Uterus (tissue), 4 donors: ENCODE data around the gene ADA. TPM values are rescaled to one million over a fixed set of nuclear protein-coding genes. Genes with fewer than 3 reads are reported as not detected.

Source experiments
- DNase-seq, 2 donors: peaks; one replicate each; pipeline ENCODE4 v3.0.0-alpha.2; 2019 to 2020
- H3K27ac ChIP-seq, 2 donors: fragments of 200-600 bp; sonication (generic); 1 replicate in 1 of 2; 2 replicates in 1 of 2; pipeline ENCODE4 v1.5.1; 2016 to 2018
- H3K27me3 ChIP-seq, 2 donors: fragments of 200-600 bp; sonication (generic); one replicate each; pipeline ENCODE4 v1.5.1; 2018 to 2019; ENCODE audit warnings: control low read depth in 1 of 2
- H3K36me3 ChIP-seq, 2 donors: fragments of 200-600 bp; sonication (generic); one replicate each; pipeline ENCODE4 v1.5.1; 2019; ENCODE audit warnings: control low read depth in 1 of 2
- H3K4me1 ChIP-seq, 2 donors: fragments of 200-600 bp; sonication (generic); one replicate each; pipeline ENCODE4 v1.5.1; 2018 to 2019; ENCODE audit warnings: control low read depth in 1 of 2
- H3K4me3 ChIP-seq, 2 donors: fragments of 200-600 bp; sonication (generic); 1 replicate in 1 of 2; 2 replicates in 1 of 2; pipeline ENCODE4 v1.5.1; 2018 to 2019; ENCODE audit warnings: mild to moderate bottlenecking in 1 of 2
- H3K9me3 ChIP-seq, 2 donors: fragments of 200-600 bp; sonication (generic); one replicate each; pipeline ENCODE4 v1.5.1; 2019; ENCODE audit warnings: control low read depth in 1 of 2
- POLR2A ChIP-seq, 2 donors: fragments of 450-650 bp; IDR thresholded peaks; one replicate each; pipeline ENCODE4 v1.6.1; 2016; ENCODE audit warnings: antibody characterized with exemption in 2 of 2, mild to moderate bottlenecking in 1 of 2, moderate library complexity in 1 of 2
- intact Hi-C: fragments of 100-400 bp; cut with DNase I; formaldehyde crosslinking; loops from one replicate; pipeline ENCODE4 v1.15.1; 2023; ENCODE audit warnings: low total_unique reads
- total RNA-seq, 4 donors: library from RNA; depleted of rRNA in 3 of 4; stranded (reverse); fragments of >200 nt in 3 of 4; gene quantifications; one replicate each; pipeline versions ENCODE4 v1.1.0 to v1.2.4, GENCODE V29; 2014 to 2023
- TF ChIP-seq, protein P1 (sequence below), 4 experiments: fragments of 200-600 bp in 2 of 4; fragments of 450-650 bp in 2 of 4; sonication (generic) in 2 of 4; IDR thresholded peaks; one replicate each; pipeline ENCODE4 v1.5.1; 2016 to 2019; ENCODE audit warnings: antibody characterized with exemption in 4 of 4, mild to moderate bottlenecking in 2 of 4, moderate library complexity in 1 of 4
- donor health status: DM: yes; HTN: yes; CAD: no.

Gene ADA
- total RNA-seq, 4 donors from 2014 or later = 0.59 to 11.0 (median 4.8) TPM

DNA sequence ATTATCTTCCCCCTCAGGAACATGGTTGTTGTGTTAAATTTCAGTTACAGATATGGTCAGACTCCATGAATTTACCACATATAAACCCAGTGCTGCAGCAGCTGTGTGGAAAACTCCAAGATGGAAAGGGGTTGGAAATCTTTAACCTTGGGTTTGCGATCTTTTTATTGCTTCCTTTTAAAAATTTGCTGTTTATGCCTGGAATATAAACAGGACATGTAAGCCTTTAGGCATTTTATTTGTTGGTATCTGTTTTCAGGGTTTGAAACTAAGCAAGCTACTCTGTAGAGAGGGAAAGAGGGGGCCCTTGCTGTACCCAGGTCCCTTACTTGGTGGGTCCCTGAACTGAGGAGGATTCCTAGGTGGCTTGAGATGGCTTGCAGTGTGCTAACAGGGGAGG lies 68.3 kb downstream of the ADA start:
- no peak for DNase-seq
- TF ChIP-seq, protein P1, sequence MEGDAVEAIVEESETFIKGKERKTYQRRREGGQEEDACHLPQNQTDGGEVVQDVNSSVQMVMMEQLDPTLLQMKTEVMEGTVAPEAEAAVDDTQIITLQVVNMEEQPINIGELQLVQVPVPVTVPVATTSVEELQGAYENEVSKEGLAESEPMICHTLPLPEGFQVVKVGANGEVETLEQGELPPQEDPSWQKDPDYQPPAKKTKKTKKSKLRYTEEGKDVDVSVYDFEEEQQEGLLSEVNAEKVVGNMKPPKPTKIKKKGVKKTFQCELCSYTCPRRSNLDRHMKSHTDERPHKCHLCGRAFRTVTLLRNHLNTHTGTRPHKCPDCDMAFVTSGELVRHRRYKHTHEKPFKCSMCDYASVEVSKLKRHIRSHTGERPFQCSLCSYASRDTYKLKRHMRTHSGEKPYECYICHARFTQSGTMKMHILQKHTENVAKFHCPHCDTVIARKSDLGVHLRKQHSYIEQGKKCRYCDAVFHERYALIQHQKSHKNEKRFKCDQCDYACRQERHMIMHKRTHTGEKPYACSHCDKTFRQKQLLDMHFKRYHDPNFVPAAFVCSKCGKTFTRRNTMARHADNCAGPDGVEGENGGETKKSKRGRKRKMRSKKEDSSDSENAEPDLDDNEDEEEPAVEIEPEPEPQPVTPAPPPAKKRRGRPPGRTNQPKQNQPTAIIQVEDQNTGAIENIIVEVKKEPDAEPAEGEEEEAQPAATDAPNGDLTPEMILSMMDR (IDR thresholded peaks at IDR 0.05) = no peak
- no peak for TF ChIP-seq POLR2A (IDR thresholded peaks at IDR 0.05)
- H3K4me1 ChIP-seq = peaks cover 10 to 17% of the 10 kb centered on the region in 2 donors

DNA sequence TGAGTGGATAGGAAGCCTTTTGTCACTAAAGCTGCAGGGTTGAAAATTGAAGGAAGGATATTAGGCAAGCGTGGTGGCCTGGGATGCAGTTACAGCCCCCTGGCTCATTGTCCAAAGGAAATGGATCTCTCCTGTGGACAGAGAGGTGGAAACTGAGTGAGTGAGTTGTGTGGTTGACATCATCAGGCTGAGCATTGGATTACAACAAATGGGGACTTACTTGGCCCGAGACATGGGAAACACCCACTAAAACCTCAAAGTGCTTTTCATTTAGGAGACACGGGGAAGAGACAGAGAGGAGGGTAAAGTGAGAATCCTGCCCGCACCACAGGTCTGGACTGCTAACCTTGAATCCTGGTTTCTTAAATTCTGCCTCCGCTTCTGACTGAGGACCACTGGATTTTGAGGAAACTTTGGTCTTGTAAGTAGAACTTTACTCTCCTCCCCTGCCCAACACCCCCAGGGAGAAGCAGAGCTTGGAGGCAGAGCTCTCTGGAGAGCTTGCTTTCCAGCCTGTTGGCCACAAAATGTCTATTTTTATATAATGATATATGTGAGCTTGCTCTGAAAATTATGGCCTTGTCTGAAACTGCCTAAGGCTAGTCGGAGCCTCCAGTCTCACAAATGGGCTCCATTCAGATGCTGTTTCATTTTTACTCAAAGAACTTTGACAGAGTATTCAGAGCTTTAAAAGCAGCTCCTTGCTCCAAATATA lies 69.0 kb downstream of the ADA start, which contains the start of gene PKIG:
Gene PKIG (plus strand): TSS at position 269 of the 715 bp plus-strand sequence. CDS start 31,978 bp downstream, outside the sequence.
- Histone ChIP-seq H3K27me3 (no peaks in the 10 kb centered on the region), H3K27ac (peak within 1 kb of the TSS; percentile 91 to 99), H3K36me3 (no peaks in the 10 kb centered on the region), H3K4me1 (peaks cover 10 to 17% of the 10 kb centered on the region in 2 donors), H3K4me3 (peak within 1 kb of the TSS; percentile 44 to 52), H3K9me3 (no peaks in the 10 kb centered on the region)
- peak; percentile 68 to 83 for TF ChIP-seq POLR2A (IDR thresholded peaks at IDR 0.05)
- TF ChIP-seq, protein P1 (IDR thresholded peaks at IDR 0.05) = no peak
- intact Hi-C loops = no loop called here
- DNase-seq = peak; percentile 55 to 79

More for the DNA sequence above, 68.3 kb downstream of the ADA start:
- Histone ChIP-seq H3K27ac (peak overlapping the region; percentile 91 to 99), H3K4me3 (peak overlapping the region; percentile 44 to 52), H3K27me3 (no peaks in the 10 kb centered on the region), H3K36me3 (no peaks in the 10 kb centered on the region), H3K9me3 (no peaks in the 10 kb centered on the region)
- intact Hi-C loops = no loop called here

DNA sequence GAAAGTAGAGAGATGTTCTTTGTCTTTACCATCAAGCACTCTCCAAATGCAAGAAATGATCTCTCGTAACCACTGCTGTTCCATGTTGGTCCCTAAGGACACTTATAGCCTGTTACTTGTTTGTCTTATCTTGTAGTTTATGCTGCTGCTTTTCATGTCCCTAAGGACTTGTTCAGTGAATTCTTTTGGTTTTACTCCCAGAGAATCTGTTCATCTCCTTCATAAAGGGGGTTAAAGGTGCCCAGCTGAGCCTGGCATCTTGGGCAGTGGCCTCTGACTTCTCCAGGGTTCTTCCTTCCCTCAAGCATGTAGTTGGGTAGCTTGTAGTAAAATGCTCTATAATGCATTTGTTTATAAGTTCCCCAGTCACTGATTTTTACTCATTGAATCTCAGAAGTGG lies 70.0 kb downstream of the ADA start:
- no peaks in the 10 kb centered on the region for H3K36me3 ChIP-seq
- intact Hi-C loops = no loop called here
- H3K9me3 ChIP-seq = no peaks in the 10 kb centered on the region
- TF ChIP-seq, protein P1 (IDR thresholded peaks at IDR 0.05) = no peak
- TF ChIP-seq POLR2A (IDR thresholded peaks at IDR 0.05) = no peak
- no peaks in the 10 kb centered on the region for H3K27me3 ChIP-seq
- H3K4me1 ChIP-seq = peaks cover 10 to 17% of the 10 kb centered on the region in 2 donors
- H3K4me3 ChIP-seq = no peak overlapping the region
- DNase-seq = no peak
- peak overlapping the region; percentile 91 to 99 for H3K27ac ChIP-seq

DNA sequence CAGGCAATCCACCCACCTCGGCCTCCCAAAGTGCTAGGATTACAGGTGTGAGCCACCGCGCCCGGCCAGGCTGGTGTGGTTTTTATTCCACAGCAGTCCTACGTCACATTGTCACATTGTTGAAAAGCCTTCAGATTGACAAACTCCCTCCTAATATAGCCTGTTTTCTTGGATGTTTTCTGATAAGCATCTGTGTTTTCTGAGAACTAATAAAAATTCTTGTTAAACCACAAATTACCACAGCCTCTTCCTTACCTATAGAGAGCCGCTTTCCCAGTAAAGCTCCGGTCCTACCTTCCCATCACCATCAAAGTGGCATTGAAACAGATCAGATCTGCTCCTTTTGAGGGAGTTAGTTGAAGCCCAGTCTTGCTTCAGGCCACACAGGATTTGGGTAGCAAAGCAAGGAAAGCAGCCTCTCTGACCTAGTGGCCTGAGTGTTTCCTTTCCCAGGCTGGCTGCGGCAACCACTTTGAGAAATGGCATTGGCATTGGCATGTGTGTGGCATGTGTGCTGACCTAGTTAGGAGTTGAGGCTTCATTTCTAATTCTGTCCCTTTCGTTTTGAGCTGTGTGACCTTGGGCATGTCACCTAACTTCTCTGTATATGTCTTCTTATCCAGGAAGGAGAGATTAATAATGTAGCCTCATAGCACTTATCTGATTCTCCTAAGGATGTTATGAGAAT lies 70.8 kb downstream of the ADA start:
- Histone ChIP-seq H3K36me3 (no peaks in the 10 kb centered on the region), H3K4me3 (no peak overlapping the region), H3K27ac (peak overlapping the region; percentile 91 to 99), H3K4me1 (peaks cover 10 to 17% of the 10 kb centered on the region in 2 donors), H3K27me3 (no peaks in the 10 kb centered on the region), H3K9me3 (no peaks in the 10 kb centered on the region)
- no peak for TF ChIP-seq POLR2A (IDR thresholded peaks at IDR 0.05)
- TF ChIP-seq, protein P1 (IDR thresholded peaks at IDR 0.05) = no peak
- intact Hi-C loops = no loop called here
- DNase-seq = no peak
